ENCODE data around the gene SND1.

DNA sequence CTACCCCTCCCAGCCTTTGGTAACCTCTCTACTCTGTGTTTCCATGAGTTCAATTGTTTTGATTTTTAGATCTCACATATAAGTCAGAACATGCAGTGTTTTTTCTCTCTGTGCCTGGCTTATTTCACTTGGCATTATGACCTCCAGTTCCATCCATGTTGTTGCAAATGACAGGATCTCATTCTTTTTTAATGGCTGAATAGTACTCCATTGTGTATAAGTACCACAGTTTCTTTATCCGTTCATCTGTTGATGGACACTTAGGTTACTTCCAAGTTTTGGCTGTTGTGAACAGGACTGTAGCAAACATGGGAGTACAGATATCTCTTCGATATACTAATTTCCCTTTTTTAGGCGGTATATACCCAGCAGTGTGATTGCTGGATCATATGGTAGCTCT is 237.7 kb downstream of the SND1 start:
- TF ChIP-seq, protein P1, sequence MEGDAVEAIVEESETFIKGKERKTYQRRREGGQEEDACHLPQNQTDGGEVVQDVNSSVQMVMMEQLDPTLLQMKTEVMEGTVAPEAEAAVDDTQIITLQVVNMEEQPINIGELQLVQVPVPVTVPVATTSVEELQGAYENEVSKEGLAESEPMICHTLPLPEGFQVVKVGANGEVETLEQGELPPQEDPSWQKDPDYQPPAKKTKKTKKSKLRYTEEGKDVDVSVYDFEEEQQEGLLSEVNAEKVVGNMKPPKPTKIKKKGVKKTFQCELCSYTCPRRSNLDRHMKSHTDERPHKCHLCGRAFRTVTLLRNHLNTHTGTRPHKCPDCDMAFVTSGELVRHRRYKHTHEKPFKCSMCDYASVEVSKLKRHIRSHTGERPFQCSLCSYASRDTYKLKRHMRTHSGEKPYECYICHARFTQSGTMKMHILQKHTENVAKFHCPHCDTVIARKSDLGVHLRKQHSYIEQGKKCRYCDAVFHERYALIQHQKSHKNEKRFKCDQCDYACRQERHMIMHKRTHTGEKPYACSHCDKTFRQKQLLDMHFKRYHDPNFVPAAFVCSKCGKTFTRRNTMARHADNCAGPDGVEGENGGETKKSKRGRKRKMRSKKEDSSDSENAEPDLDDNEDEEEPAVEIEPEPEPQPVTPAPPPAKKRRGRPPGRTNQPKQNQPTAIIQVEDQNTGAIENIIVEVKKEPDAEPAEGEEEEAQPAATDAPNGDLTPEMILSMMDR (IDR thresholded peaks at IDR 0.05) = no peak
- no peak for TF ChIP-seq POLR2A (IDR thresholded peaks at IDR 0.05)

Measured in body of pancreas (tissue), 4 donors.